HCT116 (cell line): Measurements from ENCODE around the gene AGPAT3.

Experiments
- POLR2A ChIP-seq: IDR thresholded peaks from 2 replicates; pipeline ENCODE4 v1.7.0; 2011; ENCODE audit warnings: borderline replicate concordance; ENCODE audit not compliant: insufficient read depth, insufficient read length; ENCODE audit errors: extremely low read depth
- POLR2AphosphoS5 ChIP-seq: IDR thresholded peaks from 2 replicates; pipeline ENCODE4 v1.6.1; 2011; ENCODE audit warnings: mild to moderate bottlenecking, low read depth, low read length, moderate library complexity
- YY1 ChIP-seq: IDR thresholded peaks from 2 replicates; pipeline ENCODE4 v1.6.1; 2011; ENCODE audit warnings: low read length, low read depth, moderate library complexity, mild to moderate bottlenecking; ENCODE audit not compliant: insufficient replicate concordance; ENCODE audit errors: extremely low read depth
- ZNF274 ChIP-seq: fragments of 200-500 bp; sonication (Bioruptor generic); IDR thresholded peaks from 2 replicates; pipeline ENCODE4 v1.6.1; 2014; ENCODE audit warnings: mild to moderate bottlenecking, low read depth, low read length, inconsistent platforms
- TF ChIP-seq, protein P1 (sequence below): IDR thresholded peaks from 2 replicates; pipeline ENCODE4 v1.6.1; 2012
- TF ChIP-seq, protein P2 (sequence below), 3 experiments: fragments of 200-600 bp in 1 of 3; sonication (generic) in 1 of 3; IDR thresholded peaks in 2 of 3; conservative IDR thresholded peaks in 1 of 3; 2 replicates each; pipeline ENCODE4 v1.5.1; 2012 to 2017; ENCODE audit warnings: low read depth in 2 of 3, low read length in 2 of 3, antibody characterized with exemption in 1 of 3, borderline replicate concordance in 1 of 3, control low read depth in 1 of 3, mild to moderate bottlenecking in 1 of 3, mixed read lengths in 1 of 3, mixed run types in 1 of 3, moderate library complexity in 1 of 3; ENCODE audit not compliant: insufficient read depth in 1 of 3

DNA sequence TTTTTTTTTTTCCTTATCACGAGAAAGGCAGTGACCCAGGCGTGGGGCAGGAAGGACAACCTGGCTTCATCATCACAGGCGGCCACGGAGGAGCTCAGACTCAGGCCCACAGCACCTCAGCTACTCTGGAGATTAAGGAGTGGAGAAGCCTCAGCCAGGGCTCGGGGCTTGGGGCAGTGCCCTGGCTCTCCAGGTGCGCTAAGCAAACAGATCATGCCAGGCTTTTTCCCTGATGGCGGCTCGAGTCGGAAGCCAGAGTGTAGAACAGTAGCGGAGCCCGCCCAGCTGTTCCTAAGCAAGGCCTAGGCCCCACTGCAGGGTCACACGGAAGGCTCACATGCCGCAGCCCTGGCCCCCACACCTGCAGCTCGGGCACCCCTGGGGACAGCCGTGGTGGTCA is 70.7 kb downstream of the AGPAT3 start:
- TF ChIP-seq YY1 (no peak), POLR2AphosphoS5 (no peak), ZNF274 (no peak), POLR2A (no peak)
- TF ChIP-seq, protein P1, sequence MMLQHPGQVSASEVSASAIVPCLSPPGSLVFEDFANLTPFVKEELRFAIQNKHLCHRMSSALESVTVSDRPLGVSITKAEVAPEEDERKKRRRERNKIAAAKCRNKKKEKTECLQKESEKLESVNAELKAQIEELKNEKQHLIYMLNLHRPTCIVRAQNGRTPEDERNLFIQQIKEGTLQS: no peak
- TF ChIP-seq, protein P2, sequence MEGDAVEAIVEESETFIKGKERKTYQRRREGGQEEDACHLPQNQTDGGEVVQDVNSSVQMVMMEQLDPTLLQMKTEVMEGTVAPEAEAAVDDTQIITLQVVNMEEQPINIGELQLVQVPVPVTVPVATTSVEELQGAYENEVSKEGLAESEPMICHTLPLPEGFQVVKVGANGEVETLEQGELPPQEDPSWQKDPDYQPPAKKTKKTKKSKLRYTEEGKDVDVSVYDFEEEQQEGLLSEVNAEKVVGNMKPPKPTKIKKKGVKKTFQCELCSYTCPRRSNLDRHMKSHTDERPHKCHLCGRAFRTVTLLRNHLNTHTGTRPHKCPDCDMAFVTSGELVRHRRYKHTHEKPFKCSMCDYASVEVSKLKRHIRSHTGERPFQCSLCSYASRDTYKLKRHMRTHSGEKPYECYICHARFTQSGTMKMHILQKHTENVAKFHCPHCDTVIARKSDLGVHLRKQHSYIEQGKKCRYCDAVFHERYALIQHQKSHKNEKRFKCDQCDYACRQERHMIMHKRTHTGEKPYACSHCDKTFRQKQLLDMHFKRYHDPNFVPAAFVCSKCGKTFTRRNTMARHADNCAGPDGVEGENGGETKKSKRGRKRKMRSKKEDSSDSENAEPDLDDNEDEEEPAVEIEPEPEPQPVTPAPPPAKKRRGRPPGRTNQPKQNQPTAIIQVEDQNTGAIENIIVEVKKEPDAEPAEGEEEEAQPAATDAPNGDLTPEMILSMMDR (IDR thresholded peaks at IDR 0.05 in 2 of 3, conservative IDR thresholded peaks at IDR 0.05 in 1 of 3; ENCODE audit: borderline replicate concordance in 1 of 3, insufficient read depth in 1 of 3, low read depth in 2 of 3, low read length in 2 of 3): no peak
